A673 (cell line): ENCODE results near the gene ELOVL5. TPM values are rescaled to one million over a fixed set of nuclear protein-coding genes. Genes with fewer than 3 reads are reported as not detected.

Source experiments
- BruUV-seq: library from RNA; stranded (reverse); fragments of 400-500 nt; replicated peaks from 2 replicates; lab custom pipeline; 2021; lab: Mats Ljungman, UMichigan
- CTCF ChIA-PET: fragments of 300-600 bp; sonication (Branson Sonifier 250); formaldehyde crosslinking; loops from one replicate; lab custom pipeline; 2022; ENCODE audit warnings: antibody characterized with exemption; lab: Charles Lee
- POLR2A ChIA-PET: fragments of 300-600 bp; sonication (Branson Sonifier 250); formaldehyde crosslinking; loops from one replicate; lab custom pipeline; 2022; ENCODE audit warnings: antibody characterized with exemption; ENCODE audit not compliant: low non-redundant PET; lab: Charles Lee
- DNase-seq: peaks from one replicate; pipeline ENCODE4 v3.0.0-alpha.2; 2015; ENCODE audit warnings: low spot score
- H3K27ac ChIP-seq: fragments of 200-600 bp; sonication (generic); 2 replicates; pipeline ENCODE4 v1.5.1; 2016; ENCODE audit warnings: mixed run types, low read depth, mild to moderate bottlenecking, mixed read lengths, antibody characterized with exemption, low read length; ENCODE audit not compliant: poor library complexity, severe bottlenecking
- H3K27me3 ChIP-seq: fragments of 200-600 bp; sonication (generic); replicated peaks from 2 replicates; pipeline ENCODE4 v1.6.1; 2017; ENCODE audit warnings: mixed run types, low read depth, mild to moderate bottlenecking, mixed read lengths, antibody characterized with exemption, low read length; ENCODE audit not compliant: insufficient read depth, poor library complexity
- H3K36me3 ChIP-seq: fragments of 200-600 bp; sonication (generic); 2 replicates; pipeline ENCODE4 v1.6.1; 2016; ENCODE audit warnings: mixed run types, mild to moderate bottlenecking, mixed read lengths, antibody characterized with exemption, low read length; ENCODE audit not compliant: insufficient read depth, poor library complexity, severe bottlenecking
- H3K4me1 ChIP-seq: fragments of 200-600 bp; sonication (generic); 2 replicates; pipeline ENCODE4 v1.6.1; 2017; ENCODE audit warnings: mixed run types, mild to moderate bottlenecking, mixed read lengths, antibody characterized with exemption, low read length; ENCODE audit not compliant: insufficient read depth, poor library complexity, severe bottlenecking
- H3K4me3 ChIP-seq: fragments of 200-600 bp; sonication (generic); 2 replicates; pipeline ENCODE4 v1.5.1; 2016; ENCODE audit warnings: low read depth, mixed run types, mild to moderate bottlenecking, mixed read lengths, low read length; ENCODE audit not compliant: poor library complexity, severe bottlenecking
- H3K9me3 ChIP-seq: fragments of 200-600 bp; sonication (generic); 2 replicates; pipeline ENCODE4 v1.6.1; 2016; ENCODE audit warnings: mixed run types, low read depth, mild to moderate bottlenecking, mixed read lengths, antibody characterized with exemption, low read length; ENCODE audit not compliant: poor library complexity, severe bottlenecking
- EZH2 ChIP-seq: fragments of 200-600 bp; sonication (generic); IDR thresholded peaks from 2 replicates; pipeline ENCODE4 v1.6.1; 2017; ENCODE audit warnings: borderline replicate concordance, low read depth, mild to moderate bottlenecking, mixed read lengths, antibody characterized with exemption, low read length; ENCODE audit not compliant: poor library complexity, severe bottlenecking
- intact Hi-C: fragments of 100-400 bp; cut with micrococcal nuclease; formaldehyde crosslinking; loops from one replicate; pipeline ENCODE4 v1.10.0; 2022; ENCODE audit not compliant: unreplicated experiment
- total RNA-seq: library from RNA; stranded (reverse); gene quantifications from 2 replicates; pipeline ENCODE4 v1.2.3, GENCODE V29; 2021
- TF ChIP-seq, protein P1 (sequence below): fragments of 300-800, 200-600 bp; sonication (generic); conservative IDR thresholded peaks from 2 replicates; pipeline ENCODE4 v1.5.1; 2017; ENCODE audit warnings: low read depth, mild to moderate bottlenecking, antibody characterized with exemption, low read length, moderate library complexity, mixed read lengths

ELOVL5 gene
- total RNA-seq, 1 experiment from 2014 or later: 98.5 TPM

DNA sequence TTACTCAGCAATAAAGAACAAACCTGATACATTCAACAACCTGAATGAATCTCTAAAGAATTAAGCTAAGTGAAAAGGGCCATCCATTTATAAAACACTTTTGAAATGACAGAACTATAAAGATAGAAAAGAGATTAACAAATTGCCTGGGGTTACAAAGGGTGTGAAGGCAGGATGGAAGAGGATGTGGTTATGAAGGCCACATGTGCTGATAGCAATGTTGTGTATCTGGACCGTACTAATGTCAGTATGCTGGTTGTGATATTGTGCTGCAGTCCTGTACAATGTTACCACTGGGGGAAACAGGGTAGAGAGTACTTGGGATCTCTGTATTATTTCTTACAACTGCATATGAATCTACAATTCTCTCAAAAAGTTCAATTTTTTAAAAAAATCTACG lies 36.4 kb downstream of the ELOVL5 start:
- Histone ChIP-seq H3K36me3 (no peaks in the 10 kb centered on the region), H3K27ac (no peak overlapping the region), H3K4me3 (no peak overlapping the region), H3K9me3 (no peaks in the 10 kb centered on the region), H3K4me1 (peaks cover 10% of the 10 kb centered on the region), H3K27me3 (no peaks in the 10 kb centered on the region)
- ChIA-PET CTCF (no interaction called here), POLR2A (no interaction called here)
- intact Hi-C loops: no loop called here
- no TSS peak for BruUV-seq
- no peak for TF ChIP-seq EZH2
- TF ChIP-seq, protein P1, sequence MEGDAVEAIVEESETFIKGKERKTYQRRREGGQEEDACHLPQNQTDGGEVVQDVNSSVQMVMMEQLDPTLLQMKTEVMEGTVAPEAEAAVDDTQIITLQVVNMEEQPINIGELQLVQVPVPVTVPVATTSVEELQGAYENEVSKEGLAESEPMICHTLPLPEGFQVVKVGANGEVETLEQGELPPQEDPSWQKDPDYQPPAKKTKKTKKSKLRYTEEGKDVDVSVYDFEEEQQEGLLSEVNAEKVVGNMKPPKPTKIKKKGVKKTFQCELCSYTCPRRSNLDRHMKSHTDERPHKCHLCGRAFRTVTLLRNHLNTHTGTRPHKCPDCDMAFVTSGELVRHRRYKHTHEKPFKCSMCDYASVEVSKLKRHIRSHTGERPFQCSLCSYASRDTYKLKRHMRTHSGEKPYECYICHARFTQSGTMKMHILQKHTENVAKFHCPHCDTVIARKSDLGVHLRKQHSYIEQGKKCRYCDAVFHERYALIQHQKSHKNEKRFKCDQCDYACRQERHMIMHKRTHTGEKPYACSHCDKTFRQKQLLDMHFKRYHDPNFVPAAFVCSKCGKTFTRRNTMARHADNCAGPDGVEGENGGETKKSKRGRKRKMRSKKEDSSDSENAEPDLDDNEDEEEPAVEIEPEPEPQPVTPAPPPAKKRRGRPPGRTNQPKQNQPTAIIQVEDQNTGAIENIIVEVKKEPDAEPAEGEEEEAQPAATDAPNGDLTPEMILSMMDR: no peak
- no peak for DNase-seq

DNA sequence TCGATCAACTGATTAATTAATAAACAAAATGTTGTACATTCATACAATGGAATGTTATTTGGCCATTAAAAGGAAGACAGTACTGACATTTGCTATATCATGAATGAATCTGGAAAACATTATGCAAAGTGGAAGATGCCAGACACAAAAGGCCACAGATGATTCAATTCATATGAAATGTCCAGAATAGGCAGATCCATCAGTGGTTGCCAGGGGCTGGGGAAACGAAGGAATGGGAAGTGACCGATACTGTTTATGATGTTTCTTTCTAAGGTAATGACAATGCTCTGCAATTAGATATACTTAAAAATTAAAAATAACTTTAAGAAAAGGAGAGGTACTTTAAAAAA lies 37.2 kb downstream of the ELOVL5 start:
- POLR2A ChIA-PET: no interaction called here
- H3K4me1 ChIP-seq: peaks cover 10% of the 10 kb centered on the region
- H3K27ac ChIP-seq: no peak overlapping the region
- CTCF ChIA-PET: no interaction called here
- no TSS peak for BruUV-seq
- H3K27me3 ChIP-seq: no peaks in the 10 kb centered on the region
- intact Hi-C loops: no loop called here
- TF ChIP-seq, protein P1: no peak
- TF ChIP-seq EZH2: no peak
- DNase-seq: no peak
- H3K36me3 ChIP-seq: no peaks in the 10 kb centered on the region
- no peak overlapping the region for H3K4me3 ChIP-seq
- no peaks in the 10 kb centered on the region for H3K9me3 ChIP-seq

DNA sequence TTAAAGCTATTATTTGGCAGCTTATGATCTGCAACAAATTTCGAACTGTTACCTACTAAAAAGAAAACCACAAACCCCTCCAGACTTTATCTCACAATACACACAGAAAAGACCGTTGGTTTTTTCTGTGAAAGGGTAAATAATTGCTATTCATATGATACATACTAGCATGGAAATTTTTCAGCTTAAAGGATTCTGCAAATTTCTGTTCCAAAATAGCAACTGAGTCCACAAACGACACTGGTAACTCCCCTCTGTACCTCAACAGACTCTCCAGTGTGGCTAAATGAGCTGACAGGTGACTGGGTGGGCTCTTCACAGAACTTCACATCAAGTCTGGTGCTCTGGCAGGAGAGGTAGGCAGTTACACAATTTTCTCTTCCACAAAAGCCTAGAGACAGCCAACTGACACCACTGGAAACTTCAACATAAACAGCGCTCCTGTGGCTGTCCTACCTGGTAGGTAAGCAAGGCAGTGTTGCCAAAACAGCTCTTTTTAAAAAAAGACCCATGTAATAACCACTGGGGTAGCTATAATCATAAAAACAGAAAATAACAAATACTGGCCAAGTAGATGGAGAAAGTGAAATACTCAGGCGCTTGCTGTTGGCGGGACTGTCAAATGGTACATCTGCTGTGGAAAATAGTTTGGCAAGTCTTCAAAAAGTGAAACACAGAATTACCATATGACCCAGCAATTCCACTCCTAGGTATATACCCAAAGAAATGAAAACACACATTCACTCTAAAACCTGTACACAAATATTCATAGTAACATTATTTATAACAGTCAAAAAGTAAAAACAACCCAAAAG lies 37.8 kb downstream of the ELOVL5 start:
- intact Hi-C loops: no loop called here
- DNase-seq: no peak
- POLR2A ChIA-PET: no interaction called here
- peaks cover 10% of the 10 kb centered on the region for H3K4me1 ChIP-seq
- CTCF ChIA-PET: no interaction called here
- H3K4me3 ChIP-seq: no peak overlapping the region
- H3K36me3 ChIP-seq: no peaks in the 10 kb centered on the region
- BruUV-seq: no TSS peak
- no peak overlapping the region for H3K27ac ChIP-seq
- no peak for TF ChIP-seq EZH2
- TF ChIP-seq, protein P1: no peak
- no peaks in the 10 kb centered on the region for H3K9me3 ChIP-seq
- no peaks in the 10 kb centered on the region for H3K27me3 ChIP-seq
